H1 (cell line): Measurements from ENCODE around the gene KCTD10. TPM values are rescaled to one million over a fixed set of nuclear protein-coding genes. Genes with fewer than 3 reads are reported as not detected.

Experiments
- USF2 ChIP-seq: IDR thresholded peaks from 2 replicates; pipeline ENCODE4 v1.6.1; 2011; ENCODE audit warnings: low read length, improper control_type of control experiment
- polyA plus RNA-seq, 7 experiments: library from polyadenylated mRNA; depleted of rRNA in 3 of 7; stranded (reverse) in 5 of 7; unstranded in 2 of 7; fragments of >200 nt in 5 of 7; fragments of 200-250 nt in 2 of 7; gene quantifications; 1 replicate in 5 of 7; 2 replicates in 1 of 7; 4 replicates in 1 of 7; pipeline versions ENCODE4 v1.2.1 to v1.2.3, GENCODE V29; 2011 to 2013; ENCODE audit warnings: missing spikeins in 2 of 7, mixed read lengths in 2 of 7
- total RNA-seq: library from RNA; stranded (reverse); fragmentation: NEBNext Ultra II Directional; extraction: Animal tissue kit (Norgen Biotek cat#: 25700); gene quantifications from 2 replicates; pipeline ENCODE4 v1.2.1, GENCODE V29; 2021

The KCTD10 gene
- total and polyA plus RNA-seq, 2 of the 8 experiments (the other 6 are each of a cell fraction or from before 2014, with no cell fraction given), result 45.3 to 52.4 TPM

- no peak for TF ChIP-seq USF2
Measured at GRCh38 chr12:109477185-109477962, at the start of gene KCTD10, which contains the start of gene UBE3B (continued).
